Measurements from ENCODE around the gene UBL5.
"Not testable (repeated sequence)": the region's sequence is repeated elsewhere in the genome, so short reads cannot be mapped to it uniquely, and the experiment has no call there.

Gene UBL5

DNA sequence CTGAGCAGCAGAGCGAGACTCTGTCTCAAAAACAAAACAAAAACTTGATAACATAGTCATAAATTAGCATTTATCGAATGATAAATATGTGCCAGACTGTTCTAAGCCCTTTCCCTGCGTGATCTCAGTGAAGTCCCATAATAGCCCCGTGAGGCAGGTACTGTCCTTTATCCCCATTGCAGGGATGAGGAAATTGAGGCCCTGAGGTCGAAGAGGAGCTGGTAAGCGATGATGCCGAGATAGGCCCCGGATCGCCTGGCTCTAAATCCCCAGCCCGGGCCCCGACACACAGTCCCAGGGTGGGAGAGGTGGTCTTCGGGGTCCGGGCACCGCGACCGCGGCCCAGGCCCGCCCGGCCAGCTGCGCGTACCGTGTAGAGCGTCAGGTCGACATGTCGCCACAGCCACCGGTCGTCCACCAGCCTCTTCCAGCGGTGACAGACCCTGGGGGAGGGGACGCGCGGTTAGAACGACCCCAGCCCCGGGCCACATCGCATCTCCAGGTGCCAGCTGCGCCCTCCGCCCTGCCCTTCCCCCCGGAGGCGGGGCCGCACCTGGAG lies 9.5 kb upstream of the UBL5 start:
- no peak for DNase-seq

- DNase-seq = peak; percentile 100
These were observed 8.8 kb upstream of the UBL5 start, which contains the start of gene FBXL12 for GRCh38 chr19:9818734-9819595. TSS of gene FBXL12 (minus strand) at chr19:9819079. CDS start at chr19:9818813, 266 bp downstream.

- no peak for DNase-seq
These were observed 8.2 kb upstream of the UBL5 start for GRCh38 chr19:9819596-9819909.

DNA sequence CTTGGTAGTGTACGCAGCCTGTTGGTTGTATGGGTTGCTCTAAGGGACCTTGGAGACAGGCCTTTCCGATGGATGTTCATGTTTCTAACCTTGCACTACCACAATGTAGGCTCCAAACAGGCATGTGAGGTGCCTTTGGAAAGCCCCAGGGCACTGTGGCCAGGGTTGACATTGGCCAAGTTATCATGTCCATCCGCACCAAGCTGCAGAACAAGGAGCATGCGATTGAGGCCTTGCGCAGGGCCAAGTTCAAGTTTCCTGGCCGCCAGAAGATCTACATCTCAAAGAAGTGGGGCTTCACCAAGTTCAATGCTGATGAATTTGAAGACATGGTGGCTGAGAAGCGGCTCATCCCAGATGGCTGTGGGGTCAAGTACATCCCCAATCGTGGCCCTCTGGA lies 7.7 kb upstream of the UBL5 start:
- not testable (repeated sequence) for DNase-seq

GRCh38 chr19:9823816-9824215 lies 3.9 kb upstream of the UBL5 start:
- no peak for DNase-seq

DNA sequence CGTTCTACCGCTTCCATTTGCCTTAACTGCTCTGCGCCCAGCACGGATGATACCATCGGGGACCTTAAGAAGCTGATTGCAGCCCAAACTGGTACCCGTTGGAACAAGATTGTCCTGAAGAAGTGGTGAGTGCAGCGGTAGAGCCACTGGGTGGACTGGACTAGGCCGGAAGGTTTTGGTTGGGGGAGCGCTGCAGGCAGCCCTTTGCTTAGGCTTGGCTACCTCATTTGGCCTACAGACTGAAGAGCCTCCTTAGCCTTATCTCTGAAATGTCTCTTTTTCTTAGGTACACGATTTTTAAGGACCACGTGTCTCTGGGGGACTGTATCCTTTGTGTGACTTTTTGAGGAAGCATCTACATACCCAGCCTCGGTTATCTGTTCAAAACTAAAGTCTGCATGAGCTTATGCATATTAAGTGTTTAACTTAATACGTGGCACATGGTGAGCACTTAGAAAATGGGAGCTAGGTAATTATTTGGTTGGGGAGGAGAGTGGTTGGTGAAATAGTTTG lies 889 bp downstream of the UBL5 start:
- no peak for DNase-seq

DNA sequence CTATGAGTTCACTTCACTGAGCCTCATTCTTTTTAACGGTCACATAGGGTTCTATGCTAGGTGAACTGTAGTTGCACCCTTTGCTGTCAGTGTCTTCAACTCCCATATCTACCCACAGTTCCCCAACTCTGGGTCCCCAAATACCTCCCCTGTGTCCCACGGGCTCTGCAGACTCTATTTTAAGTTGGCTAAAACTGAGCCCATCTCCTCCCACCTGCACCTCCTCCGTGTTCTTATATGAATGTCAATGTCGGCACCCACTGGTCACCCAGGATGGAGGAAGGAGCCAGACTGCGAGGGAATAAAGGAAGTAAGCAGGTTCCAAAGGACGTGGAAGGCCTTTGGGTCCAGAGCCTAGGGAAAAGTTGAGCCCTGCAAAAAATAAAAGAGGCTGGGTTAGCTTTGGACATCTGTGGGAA lies 6.6 kb downstream of the UBL5 start:
- DNase-seq = no peak

GRCh38 chr19:9834726-9835506 lies 7.2 kb downstream of the UBL5 start, which contains the start of gene PIN1:
TSS of gene PIN1 (plus strand) at chr19:9835318. CDS start at chr19:9835345, 27 bp downstream.
- peak; percentile 99 for DNase-seq

GRCh38 chr19:9835507-9835949 lies 7.8 kb downstream of the UBL5 start:
- DNase-seq = no peak

DNA sequence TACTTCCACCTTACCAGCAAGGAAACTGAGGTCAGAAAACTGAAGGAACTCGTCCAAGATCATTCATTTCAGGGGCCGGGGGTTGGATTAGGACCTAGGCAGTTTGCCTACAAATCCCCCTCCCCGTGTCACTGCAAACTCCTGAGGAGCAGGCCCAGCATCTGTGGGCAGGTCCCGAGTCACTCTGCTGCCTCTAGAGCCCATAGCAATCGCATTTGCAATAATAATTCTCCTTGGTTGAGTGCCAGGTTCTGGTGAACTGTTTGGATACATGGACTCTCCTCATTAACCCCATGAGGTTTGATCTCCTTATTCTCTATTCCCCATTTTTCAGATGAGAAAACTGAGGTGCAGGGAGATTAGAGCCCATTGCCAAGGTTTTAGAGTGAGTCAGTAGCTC lies 8.3 kb downstream of the UBL5 start:
- DNase-seq = no peak

DNA sequence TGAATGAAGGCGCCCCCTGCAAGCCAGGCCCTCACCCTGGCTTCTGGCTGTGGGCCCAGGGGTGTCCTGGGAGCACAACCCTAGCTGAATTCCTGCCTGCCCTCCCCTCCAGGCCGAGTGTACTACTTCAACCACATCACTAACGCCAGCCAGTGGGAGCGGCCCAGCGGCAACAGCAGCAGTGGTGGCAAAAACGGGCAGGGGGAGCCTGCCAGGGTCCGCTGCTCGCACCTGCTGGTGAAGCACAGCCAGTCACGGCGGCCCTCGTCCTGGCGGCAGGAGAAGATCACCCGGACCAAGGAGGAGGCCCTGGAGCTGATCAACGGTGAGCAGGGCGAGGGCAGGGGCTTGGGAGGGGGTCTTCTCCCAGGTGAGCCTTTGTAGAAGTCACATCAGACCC lies 10.6 kb downstream of the UBL5 start:
- DNase-seq = no peak

- DNase-seq = no peak
These were observed 11.7 kb downstream of the UBL5 start for GRCh38 chr19:9839415-9839814.

DNA sequence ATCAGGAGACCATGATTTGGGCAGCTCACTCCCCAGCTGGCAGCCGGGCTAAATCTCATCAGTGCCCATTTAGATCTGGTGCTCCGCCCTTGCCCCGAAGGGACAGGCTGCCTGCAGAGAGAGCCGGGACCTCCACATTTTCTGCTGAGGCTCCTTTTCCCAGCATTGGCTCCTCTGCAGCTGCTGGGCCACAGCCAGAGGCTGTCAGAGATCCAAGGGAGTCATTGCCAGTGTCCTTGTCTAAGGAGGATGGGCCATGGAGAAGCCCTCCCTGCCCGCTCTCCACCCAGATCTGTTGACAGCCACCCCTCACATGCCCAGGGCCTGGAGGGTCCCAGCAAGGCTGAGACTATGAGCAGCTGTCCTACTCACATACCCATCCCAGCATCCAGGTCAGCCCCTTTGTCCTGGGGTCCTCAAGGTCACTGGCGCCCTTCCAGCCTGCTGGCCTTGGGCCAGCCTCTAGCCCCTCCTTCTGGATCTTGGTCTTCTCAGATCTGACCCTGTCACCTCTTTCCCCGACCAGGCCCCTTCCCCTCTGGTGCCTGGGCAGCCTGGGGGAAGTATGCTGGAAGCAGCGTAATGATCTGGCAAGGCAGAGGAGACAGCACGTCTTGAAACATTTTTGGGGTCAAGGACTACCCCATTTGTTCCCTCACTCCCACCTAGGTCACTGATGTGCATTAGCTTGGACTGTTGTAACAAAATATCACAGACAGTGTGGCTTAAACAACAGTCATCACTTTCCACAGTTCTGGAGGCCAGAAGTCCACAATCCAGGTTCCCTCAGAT lies 15.3 kb downstream of the UBL5 start:
- DNase-seq = no peak

DNA sequence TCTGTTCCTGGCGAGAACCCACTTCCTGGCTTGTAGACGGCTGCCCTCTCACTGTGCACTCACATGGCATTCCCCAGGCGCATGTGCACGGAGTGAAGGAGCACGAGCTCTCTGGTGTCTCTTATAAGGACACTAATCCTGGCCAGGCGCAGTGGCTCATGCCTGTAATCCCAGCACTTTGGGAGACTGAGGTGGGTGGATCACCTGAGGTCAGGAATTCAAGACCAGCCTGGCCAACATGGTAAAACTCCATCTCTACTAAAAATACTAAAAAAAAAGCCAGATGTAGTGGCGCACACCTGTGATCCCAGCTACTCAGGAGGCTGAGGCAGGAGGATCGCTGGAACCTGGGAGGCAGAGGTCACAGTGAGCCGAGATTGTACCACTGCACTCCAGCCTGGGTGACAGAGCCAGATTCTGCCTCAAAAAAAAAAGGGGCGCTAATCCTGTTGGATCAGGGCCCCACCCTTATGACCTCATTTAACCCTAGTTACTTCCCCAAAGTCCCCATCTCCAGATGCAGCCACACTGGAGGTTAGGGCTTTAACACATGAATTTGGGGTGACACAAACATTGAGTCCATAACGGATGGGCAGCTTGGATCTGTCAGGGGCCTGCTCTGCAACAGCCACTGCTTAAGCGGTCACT lies 16.0 kb downstream of the UBL5 start:
- DNase-seq = not testable (repeated sequence)

GRCh38 chr19:9847087-9847671 lies 19.5 kb downstream of the UBL5 start:
- DNase-seq = no peak

DNA sequence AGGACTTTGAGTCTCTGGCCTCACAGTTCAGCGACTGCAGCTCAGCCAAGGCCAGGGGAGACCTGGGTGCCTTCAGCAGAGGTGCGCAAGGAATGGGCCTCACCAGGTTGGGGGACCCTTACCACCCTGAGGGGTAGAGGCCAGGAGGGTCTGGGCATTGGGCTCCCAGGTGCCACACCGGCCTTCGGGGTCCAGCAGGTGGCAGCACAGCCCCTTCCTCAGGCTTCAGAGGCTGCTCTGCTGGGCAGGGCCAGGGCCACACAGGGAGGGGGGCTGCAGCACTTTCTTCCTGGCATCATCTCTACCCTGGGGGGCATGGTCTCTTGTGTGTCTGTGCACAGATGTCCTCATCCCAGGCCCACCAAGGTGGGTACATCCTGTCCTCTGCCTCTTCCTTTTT lies 20.3 kb downstream of the UBL5 start:
- no peak for DNase-seq

DNA sequence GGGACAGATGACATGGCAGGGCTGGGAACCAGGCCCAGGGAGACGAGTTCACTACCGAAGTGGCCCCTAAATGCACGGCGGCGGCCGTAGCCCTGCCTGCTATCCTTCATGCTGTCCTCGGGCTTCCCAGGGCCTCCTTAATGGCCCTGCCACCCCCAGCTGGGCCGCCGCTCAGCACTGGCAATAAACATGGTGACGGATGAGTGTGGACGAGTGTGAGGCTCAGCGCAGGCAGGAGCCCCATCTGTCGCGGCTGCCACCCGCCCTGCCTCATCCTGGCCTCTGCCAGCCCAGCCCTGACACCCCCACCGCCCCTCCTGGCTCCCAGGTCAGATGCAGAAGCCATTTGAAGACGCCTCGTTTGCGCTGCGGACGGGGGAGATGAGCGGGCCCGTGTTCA lies 21.0 kb downstream of the UBL5 start:
- no peak for DNase-seq

DNA sequence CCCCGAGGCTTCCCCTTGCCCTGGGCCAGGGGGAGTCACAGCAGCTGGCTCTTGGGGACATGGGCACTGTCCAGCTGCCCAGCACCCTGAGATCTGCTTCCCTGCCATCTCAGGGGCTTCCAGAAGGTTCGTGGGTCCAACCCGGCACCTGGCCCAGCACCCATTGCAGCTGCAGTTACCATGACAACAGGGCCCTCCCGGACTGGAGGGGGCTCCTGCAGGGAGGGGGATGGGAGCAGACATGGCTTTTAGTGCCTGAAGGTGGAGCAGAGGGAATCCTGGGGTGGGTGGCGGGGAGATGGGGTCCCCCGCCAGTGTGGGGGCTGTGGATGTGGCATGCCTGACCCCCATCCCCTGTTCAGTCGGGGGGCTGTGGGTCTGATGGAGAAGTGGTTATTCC lies 22.1 kb downstream of the UBL5 start:
- DNase-seq = no peak

DNA sequence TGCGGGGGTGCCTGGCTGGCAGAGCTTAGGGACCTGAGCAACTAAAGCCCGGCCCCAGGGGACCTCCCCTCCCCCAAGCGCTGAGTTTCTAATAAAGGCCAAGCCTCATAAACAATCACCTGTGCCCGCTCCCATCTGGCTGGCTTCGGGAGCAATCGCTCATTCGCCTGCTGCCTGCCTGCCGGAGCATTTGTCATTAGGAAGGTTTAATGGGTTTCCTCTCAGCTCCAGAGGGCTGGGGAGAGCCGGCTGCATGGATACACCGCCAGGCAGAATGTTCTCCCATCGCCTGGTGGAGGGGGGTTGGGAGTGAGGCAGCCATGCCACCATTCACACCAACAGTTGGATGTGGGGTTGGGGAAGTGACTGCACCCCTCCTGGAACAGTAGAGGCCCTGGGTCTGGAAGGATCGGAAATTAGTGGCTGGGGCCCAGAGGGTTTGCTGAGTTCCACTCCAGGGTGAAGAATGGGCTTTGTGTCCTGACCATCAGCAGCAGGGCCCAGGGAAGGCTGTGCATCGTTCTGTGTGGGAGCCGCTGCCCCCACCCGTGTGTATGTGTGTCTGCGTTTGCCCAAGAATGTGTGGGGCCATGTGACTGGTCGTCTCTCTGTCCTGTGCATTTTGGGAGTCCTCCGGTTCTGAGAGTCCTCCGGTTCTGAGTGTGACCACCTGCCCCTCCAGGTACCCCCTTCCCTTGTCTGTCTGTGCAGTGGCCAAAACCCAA lies 22.7 kb downstream of the UBL5 start:
- DNase-seq = peak; percentile 22

GRCh38 chr19:9854282-9854846 lies 26.6 kb downstream of the UBL5 start:
- DNase-seq = no peak

GRCh38 chr19:9856609-9857008 lies 28.9 kb downstream of the UBL5 start:
- DNase-seq = no peak

Data from NCI-H2107 (cell line).